Urinary bladder (tissue), 4 donors: ENCODE data around the gene UBASH3B. TPM values are rescaled to one million over a fixed set of nuclear protein-coding genes. Genes with fewer than 3 reads are reported as not detected.
"Not testable (repeated sequence)": the region's sequence is repeated elsewhere in the genome, so short reads cannot be mapped to it uniquely, and the experiment has no call there.

ENCODE experiments used
- DNase-seq: peaks from one replicate; pipeline ENCODE4 v3.0.0-alpha.2; 2015; ENCODE audit errors: extremely low spot score
- H3K27ac ChIP-seq: one replicate; pipeline ENCODE4 v1.5.1; 2013; ENCODE audit warnings: low read depth, mild to moderate bottlenecking, moderate library complexity
- H3K36me3 ChIP-seq: one replicate; pipeline ENCODE4 v1.6.1; 2013; ENCODE audit warnings: mild to moderate bottlenecking, moderate library complexity; ENCODE audit not compliant: insufficient read depth
- H3K4me1 ChIP-seq: one replicate; pipeline ENCODE4 v1.6.1; 2013; ENCODE audit warnings: mild to moderate bottlenecking, moderate library complexity; ENCODE audit not compliant: insufficient read depth
- H3K4me3 ChIP-seq: one replicate; pipeline ENCODE4 v1.5.1; 2013; ENCODE audit warnings: low read depth, low read length
- WGBS: extraction: QIAGEN DNeasy Blood & Tissue Kit; methylation state at CpG from one replicate; pipeline ENCODE4 v1.1.7; 2013; 5-methylcytosine and 5-hydroxymethylcytosine counted together
- polyA plus RNA-seq: library from polyadenylated mRNA; stranded (reverse); fragments of 200-250 nt; gene quantifications from one replicate; pipeline ENCODE4 v1.2.3, GENCODE V29; 2013
- total RNA-seq: library from RNA; depleted of rRNA; stranded (reverse); fragments of >200 nt; gene quantifications from one replicate; pipeline ENCODE4 v1.2.3, GENCODE V29; 2014
- donor health status: healthy with polysubstance abuse.
- donor health status: healthy.

UBASH3B gene, protein sequence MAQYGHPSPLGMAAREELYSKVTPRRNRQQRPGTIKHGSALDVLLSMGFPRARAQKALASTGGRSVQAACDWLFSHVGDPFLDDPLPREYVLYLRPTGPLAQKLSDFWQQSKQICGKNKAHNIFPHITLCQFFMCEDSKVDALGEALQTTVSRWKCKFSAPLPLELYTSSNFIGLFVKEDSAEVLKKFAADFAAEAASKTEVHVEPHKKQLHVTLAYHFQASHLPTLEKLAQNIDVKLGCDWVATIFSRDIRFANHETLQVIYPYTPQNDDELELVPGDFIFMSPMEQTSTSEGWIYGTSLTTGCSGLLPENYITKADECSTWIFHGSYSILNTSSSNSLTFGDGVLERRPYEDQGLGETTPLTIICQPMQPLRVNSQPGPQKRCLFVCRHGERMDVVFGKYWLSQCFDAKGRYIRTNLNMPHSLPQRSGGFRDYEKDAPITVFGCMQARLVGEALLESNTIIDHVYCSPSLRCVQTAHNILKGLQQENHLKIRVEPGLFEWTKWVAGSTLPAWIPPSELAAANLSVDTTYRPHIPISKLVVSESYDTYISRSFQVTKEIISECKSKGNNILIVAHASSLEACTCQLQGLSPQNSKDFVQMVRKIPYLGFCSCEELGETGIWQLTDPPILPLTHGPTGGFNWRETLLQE
- total RNA-seq (11.4 TPM), polyA plus RNA-seq (1.6 TPM)

- Histone ChIP-seq H3K4me3 (peak within 1 kb of the TSS; percentile 81), H3K27ac (peak within 1 kb of the TSS; percentile 97), H3K36me3 (no peaks in the 10 kb centered on the region), H3K4me1 (peaks cover 1% of the 10 kb centered on the region)
- WGBS, result under 1% methylated on average over 39 of the region's 39 CpGs
- peak; percentile 37 for DNase-seq
These were observed at the start of gene UBASH3B for GRCh38 chr11:122655527-122656072. Gene UBASH3B, plus strand, starts transcription at chr11:122655722. Its CDS starts 328 bp downstream, at chr11:122656050.

DNA sequence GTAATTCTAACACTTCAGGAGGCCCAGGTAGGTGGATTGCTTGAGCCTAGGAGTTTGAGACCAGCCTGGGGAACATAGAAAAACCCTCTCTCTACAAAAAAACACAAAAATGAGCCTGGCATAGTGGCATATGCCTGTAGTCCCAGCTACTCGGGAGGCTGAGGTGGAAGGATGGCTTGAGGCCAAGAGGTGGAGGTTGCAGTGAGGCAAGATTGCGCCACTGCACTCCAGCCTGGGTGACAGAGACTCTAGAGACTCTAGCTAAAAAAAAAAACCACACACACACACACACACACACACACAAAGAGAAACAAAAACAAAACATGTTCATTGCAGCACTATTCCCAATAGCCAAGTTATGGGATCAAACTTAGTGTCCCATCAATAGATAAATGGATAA is 48.4 kb upstream of the UBASH3B start:
- H3K36me3 ChIP-seq, H3K4me3 ChIP-seq, H3K4me1 ChIP-seq, DNase-seq, H3K27ac ChIP-seq: not testable (repeated sequence)
- WGBS, result 70% methylated on average over 2 of the region's 2 CpGs

- no peak for DNase-seq
- Histone ChIP-seq H3K36me3 (no peaks in the 10 kb centered on the region), H3K27ac (no peak overlapping the region), H3K4me3 (no peak overlapping the region), H3K4me1 (no peaks in the 10 kb centered on the region)
- WGBS, result 96% methylated on average over 7 of the region's 7 CpGs
These were observed 43.2 kb upstream of the UBASH3B start for GRCh38 chr11:122612123-122612824.

DNA sequence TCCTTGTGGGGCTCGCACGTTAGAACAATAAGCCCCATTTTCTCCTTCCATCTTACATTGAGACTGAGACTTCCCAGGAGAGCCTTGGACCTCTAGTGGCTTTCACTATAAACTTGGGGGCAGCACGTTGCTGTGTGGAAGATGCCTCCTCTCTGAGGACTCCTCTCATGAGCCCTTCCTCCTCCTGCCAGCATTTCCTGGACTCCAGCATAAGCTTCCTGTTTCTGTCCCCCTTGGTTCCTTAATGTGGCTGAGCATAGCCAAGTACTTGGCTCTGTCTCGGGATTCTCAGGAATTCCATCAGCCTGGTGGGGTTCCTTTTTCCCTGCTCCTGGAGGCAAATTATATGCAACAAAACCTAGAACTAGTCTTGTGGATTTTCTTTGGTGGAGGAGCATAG is 38.8 kb upstream of the UBASH3B start:
- Histone ChIP-seq H3K4me3 (no peak overlapping the region), H3K4me1 (no peaks in the 10 kb centered on the region), H3K27ac (no peak overlapping the region), H3K36me3 (no peaks in the 10 kb centered on the region)
- no peak for DNase-seq
- WGBS, result 54% methylated on average over 4 of the region's 4 CpGs

GRCh38 chr11:122617297-122617696 is 38.2 kb upstream of the UBASH3B start:
- no peaks in the 10 kb centered on the region for H3K36me3 ChIP-seq
- no peak for DNase-seq
- WGBS, result 88% methylated on average over 5 of the region's 5 CpGs

GRCh38 chr11:122617926-122618325 is 37.6 kb upstream of the UBASH3B start:
- 81% methylated on average over 6 of the region's 6 CpGs for WGBS
- Histone ChIP-seq H3K36me3 (no peaks in the 10 kb centered on the region), H3K4me1 (no peaks in the 10 kb centered on the region), H3K27ac (no peak overlapping the region), H3K4me3 (no peak overlapping the region)
- DNase-seq, result no peak

More at GRCh38 chr11:122617297-122617696, 38.2 kb upstream of the UBASH3B start:
- H3K27ac ChIP-seq, result no peak overlapping the region
- no peaks in the 10 kb centered on the region for H3K4me1 ChIP-seq
- no peak overlapping the region for H3K4me3 ChIP-seq

- Histone ChIP-seq H3K36me3 (no peaks in the 10 kb centered on the region), H3K27ac (no peak overlapping the region), H3K4me1 (no peaks in the 10 kb centered on the region), H3K4me3 (no peak overlapping the region)
- DNase-seq, result no peak
- 95% methylated on average over 19 of the region's 19 CpGs for WGBS
These were observed 36.6 kb upstream of the UBASH3B start for GRCh38 chr11:122618927-122619326.

DNA sequence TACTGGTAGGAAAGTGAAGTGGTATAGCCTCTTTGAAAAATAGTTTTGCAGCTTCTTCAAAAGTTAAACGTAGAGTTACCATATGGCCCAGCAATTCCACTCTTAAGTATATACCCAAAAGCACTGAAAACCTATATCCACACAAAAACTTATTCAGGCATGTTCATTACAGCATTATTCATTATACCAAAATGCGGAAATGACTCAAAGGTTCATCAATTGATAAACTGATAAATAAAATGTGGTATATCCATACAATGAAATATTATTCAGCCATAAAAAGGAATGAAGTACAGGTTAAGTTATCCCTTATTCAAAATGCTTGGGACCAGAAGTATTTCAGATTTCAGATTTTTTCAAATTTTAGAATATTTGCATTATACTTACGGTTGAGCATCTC is 35.8 kb upstream of the UBASH3B start:
- Histone ChIP-seq H3K36me3 (no peaks in the 10 kb centered on the region), H3K27ac (no peak overlapping the region), H3K4me3 (no peak overlapping the region), H3K4me1 (no peaks in the 10 kb centered on the region)
- no peak for DNase-seq
- 95% methylated on average over 3 of the region's 3 CpGs for WGBS

DNA sequence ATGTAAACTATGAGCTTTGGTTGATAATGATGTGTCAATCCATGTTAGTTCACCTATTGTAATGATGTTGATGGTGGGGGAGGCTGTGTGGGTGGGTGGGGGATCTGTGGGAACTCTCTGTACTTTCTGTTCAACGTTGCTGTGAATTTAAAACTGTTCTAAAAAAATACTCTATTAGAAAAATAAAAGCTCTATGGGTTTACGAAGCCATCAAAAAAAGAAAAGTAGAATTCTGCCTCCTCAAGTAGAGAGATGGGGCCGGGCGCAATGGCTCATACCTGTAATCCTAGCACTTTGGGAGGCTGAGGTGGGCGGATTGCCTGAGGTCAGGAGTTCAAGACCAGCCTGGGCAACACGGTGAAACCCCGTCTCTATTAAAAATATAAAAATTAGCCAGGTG is 30.0 kb upstream of the UBASH3B start:
- H3K4me1 ChIP-seq, DNase-seq, H3K27ac ChIP-seq, H3K36me3 ChIP-seq, H3K4me3 ChIP-seq: not testable (repeated sequence)
- WGBS, result 81% methylated on average over 7 of the region's 7 CpGs

DNA sequence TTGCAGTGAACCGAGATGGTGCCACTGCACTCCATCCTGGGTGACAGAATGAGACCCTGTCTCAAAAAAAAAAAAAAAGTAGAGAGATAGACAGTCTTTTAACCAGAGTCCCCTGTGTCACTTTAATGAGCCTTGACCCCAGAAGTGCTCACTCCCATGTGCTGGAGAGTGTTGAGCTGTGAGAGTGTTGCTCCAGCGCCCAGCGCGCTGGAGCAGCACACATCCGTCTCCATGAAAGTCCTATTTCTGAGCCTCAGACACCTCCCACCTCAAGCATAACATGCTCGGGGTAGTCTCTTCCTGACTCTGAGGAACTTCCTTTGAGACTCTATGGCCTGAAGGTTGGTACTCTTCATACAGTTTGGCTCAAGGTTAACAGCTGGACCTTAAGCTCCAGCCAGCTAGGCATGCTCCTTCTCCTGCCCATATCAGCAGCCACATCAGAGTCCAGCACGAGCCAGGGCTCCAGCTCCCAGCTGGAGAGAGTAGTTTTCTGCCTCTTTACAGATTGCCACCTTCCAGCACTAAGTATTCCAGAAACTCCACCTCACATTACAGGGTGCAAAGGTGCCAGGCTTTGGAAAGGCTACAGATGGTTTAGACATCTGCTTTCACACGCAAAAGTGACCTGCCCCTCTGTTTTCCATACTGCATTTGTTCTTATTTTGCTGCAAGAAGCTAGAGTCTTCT is 29.4 kb upstream of the UBASH3B start:
- no peak overlapping the region for H3K4me3 ChIP-seq
- no peaks in the 10 kb centered on the region for H3K4me1 ChIP-seq
- DNase-seq, result no peak
- WGBS, result 66% methylated on average over 8 of the region's 8 CpGs
- H3K27ac ChIP-seq, result no peak overlapping the region
- no peaks in the 10 kb centered on the region for H3K36me3 ChIP-seq

GRCh38 chr11:122627745-122628144 is 27.8 kb upstream of the UBASH3B start:
- 74% methylated on average over 3 of the region's 3 CpGs for WGBS
- H3K36me3 ChIP-seq, result no peaks in the 10 kb centered on the region
- DNase-seq, result no peak
- H3K27ac ChIP-seq, result no peak overlapping the region
- no peaks in the 10 kb centered on the region for H3K4me1 ChIP-seq
- H3K4me3 ChIP-seq, result no peak overlapping the region

- Histone ChIP-seq H3K27ac (no peak overlapping the region), H3K4me3 (no peak overlapping the region), H3K36me3 (no peaks in the 10 kb centered on the region), H3K4me1 (no peaks in the 10 kb centered on the region)
- 40% methylated on average over 9 of the region's 9 CpGs for WGBS
- no peak for DNase-seq
These were observed 26.5 kb upstream of the UBASH3B start for GRCh38 chr11:122628810-122629555.
